ENCODE data around the gene MYOZ1.

Gene MYOZ1

GRCh38 chr10:73601486-73601921, 39.8 kb downstream of the MYOZ1 start:
- in situ Hi-C loops (cut with MboI; ENCODE audit: low sequenced_read_pairs), result no loop called here

DNA sequence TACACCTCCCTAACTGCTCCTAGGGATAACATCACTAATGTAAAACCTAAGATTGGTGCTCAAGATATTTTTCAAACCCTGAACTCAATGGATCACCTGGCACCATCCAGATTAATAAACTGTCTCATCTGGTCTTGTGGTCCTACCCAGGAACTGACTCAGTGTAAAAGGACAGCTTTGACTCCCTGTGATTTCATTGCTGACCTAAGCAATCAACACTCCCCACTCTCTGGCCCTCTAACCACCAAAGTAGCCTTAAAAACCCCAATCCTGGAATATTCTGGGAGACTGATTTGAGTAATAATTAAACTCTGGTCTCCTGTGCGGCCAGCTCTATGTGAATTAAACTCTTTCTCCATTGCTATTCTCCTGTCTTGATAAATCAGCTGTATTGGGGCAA, 43.9 kb downstream of the MYOZ1 start:
- in situ Hi-C loops (cut with MboI; ENCODE audit: low sequenced_read_pairs), result no loop called here

DNA sequence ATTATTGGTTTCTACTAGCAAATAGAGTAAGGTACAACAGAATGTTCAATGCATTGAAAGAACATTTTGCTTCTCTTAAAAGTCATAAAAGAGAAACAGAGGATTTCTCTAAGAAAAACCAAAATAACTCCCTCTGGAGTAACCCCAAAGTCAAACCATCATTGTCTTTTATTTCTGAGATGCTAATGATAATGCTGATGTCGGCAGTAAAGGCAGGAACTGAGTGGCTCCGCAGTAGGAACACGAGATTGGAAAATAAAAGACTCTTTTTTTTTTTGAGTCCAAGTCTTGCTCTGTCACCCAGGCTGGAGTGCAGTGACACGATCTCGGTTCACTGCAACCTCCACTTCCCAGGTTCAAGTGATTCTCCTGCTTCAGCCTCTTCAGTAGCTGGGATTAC, 47.5 kb downstream of the MYOZ1 start:
- in situ Hi-C loops (cut with MboI; ENCODE audit: low sequenced_read_pairs), result no loop called here

- in situ Hi-C loops (cut with MboI; ENCODE audit: low sequenced_read_pairs), result no loop called here
Observed at GRCh38 chr10:73593110-73593509, 48.2 kb downstream of the MYOZ1 start.

DNA sequence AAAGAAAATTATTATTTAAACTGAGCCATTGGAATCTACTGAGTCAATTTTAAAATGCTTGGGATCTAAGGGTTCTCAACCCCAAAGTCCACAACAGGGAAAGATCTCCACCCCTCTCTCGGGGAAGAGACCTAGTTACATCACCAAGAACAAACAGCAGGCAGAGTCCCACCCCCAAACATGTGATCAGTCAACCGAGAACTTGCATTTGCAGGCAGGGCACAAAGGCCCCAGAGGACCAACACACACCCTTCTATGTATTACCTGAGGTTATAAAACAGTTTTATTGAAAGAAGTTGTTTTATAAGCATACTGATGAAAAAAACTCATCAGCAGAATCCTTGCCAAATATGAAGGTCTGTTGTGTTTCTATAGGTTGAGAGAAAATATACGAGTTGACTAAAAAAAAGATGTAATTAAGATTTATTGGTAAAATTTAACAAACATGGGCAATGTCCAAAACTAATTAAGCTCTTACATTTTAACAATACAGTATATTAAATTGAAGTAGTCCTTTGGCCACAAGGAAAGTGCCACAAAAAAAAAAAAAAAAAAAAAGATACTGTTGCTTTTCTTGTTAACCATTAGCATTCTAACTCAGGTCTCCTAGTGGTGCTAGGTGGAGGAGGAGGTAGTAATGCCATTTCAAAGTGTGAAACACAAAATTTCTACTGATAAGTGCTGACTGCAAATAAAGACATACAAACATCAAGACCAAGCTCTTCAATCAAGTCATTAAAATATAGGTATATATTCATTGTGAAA, 49.2 kb downstream of the MYOZ1 start:
- in situ Hi-C loops (cut with MboI; ENCODE audit: low sequenced_read_pairs), result no loop called here

DNA sequence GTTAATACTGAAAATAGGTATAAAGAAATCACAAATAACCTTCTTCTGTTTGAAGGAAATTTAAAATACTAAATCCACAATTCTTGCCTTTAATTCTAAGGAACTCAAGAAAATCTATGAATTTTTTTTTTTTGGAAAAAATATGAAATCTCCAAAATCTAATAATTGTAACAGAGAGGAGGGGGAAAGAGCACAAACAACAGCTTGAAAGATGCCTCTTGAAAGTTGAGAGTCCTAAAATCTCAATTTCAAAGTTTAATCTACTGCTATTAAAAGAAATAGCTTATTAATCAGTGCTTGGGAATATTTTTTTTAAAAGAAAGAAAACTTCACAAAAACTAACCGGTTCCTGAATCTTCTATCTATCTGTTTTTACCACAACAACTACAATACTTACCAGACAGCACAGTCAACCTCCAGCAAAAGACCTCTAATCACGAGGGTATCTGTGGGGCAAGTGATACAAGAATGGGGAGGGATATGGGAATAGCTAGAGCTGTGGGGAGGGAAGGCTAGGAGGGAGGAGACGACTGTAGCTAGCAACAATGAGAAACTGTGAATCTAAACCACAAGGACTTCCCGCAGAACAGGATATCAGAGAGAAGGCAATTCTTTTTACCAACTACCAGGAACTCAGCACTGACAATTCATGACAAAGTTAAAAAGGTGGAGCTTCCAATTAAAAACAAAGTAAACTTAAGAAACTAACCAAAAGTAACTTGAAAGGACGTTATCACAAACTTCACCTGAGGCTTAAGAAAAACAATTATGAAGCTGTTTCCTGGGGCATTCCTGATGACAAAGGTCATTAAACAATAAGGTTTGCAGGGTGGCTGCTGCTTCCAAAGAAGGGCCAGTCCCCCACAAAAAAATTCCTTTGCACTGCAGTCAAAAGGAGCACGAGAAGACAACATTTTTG, 50.1 kb downstream of the MYOZ1 start, which contains the start of gene USP54:
Gene USP54, minus strand, starts transcription at position 462 of the 919 bp plus-strand sequence. CDS start 15,684 bp downstream, outside the sequence.
- in situ Hi-C loops (cut with MboI; ENCODE audit: low sequenced_read_pairs), result no loop called here

DNA sequence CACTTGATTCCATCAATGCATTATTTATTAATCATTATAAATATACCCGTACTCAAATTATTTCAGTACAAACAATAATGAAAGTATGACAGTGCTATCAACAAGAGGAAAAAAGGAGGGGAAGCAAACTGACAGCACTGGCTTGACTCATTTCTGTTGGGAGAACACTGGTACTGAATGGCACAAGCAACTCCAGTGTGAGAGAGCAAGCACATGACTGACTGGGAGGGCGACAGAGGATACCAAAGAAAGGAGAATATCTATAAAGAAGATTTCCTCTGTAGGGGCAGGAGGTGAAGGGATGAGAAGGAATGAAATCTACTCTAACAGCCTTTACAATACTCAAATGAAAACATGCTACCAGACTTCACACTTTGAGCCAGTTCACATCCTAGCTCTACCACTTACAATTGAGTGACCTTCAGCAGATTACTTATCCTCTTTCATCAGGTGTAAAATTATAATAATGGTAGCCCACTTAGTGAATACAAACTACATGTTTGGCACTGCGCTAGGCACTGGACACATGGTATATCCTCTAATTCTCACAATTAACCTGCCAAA, 51.6 kb downstream of the MYOZ1 start:
- in situ Hi-C loops (cut with MboI; ENCODE audit: low sequenced_read_pairs), result no loop called here

GRCh38 chr10:73588656-73589055, 52.6 kb downstream of the MYOZ1 start:
- in situ Hi-C loops (cut with MboI; ENCODE audit: low sequenced_read_pairs), result no loop called here

DNA sequence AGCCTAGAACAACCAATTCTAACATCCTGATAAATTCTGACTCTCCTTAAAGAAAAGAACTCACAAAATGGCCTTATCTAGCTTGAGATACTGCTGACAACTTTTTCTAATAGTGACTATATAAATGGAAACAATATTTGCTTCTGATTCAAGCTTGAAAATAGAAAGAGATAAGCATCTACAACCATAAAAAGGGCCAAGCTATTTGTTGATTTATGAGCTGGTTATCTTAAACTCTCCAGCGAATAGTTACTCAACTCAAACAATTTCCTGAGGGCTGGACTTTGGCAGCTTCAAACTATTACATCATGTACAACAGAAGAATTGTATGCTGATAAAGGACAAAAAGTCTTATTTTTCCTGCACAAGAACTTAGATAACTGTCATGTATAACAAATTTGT, 54.7 kb downstream of the MYOZ1 start:
- in situ Hi-C loops (cut with MboI; ENCODE audit: low sequenced_read_pairs), result no loop called here

GRCh38 chr10:73585327-73585726, 55.9 kb downstream of the MYOZ1 start:
- in situ Hi-C loops (cut with MboI; ENCODE audit: low sequenced_read_pairs), result no loop called here

GRCh38 chr10:73584737-73585136, 56.5 kb downstream of the MYOZ1 start:
- in situ Hi-C loops (cut with MboI; ENCODE audit: low sequenced_read_pairs), result no loop called here

GRCh38 chr10:73581918-73582317, 59.4 kb downstream of the MYOZ1 start:
- in situ Hi-C loops (cut with MboI; ENCODE audit: low sequenced_read_pairs), result no loop called here
